ENCODE data around the gene UQCRH.

- no peak for TF ChIP-seq TCF12 (IDR thresholded peaks at IDR 0.05)
- TF ChIP-seq POLR2AphosphoS5 (IDR thresholded peaks at IDR 0.05; ENCODE audit: low read depth, low read length) = no peak
- TF ChIP-seq CTCF (IDR thresholded peaks at IDR 0.05) = no peak
- TF ChIP-seq TEAD4 (IDR thresholded peaks at IDR 0.05; ENCODE audit: borderline replicate concordance, insufficient read depth) = no peak
- no peak for TF ChIP-seq GABPA (IDR thresholded peaks at IDR 0.05; ENCODE audit: low read depth)
- TF ChIP-seq SIN3A (IDR thresholded peaks at IDR 0.05; ENCODE audit: borderline replicate concordance, low read depth, low read length) = no peak
- no peak for TF ChIP-seq RAD21 (IDR thresholded peaks at IDR 0.05; ENCODE audit: low read length)
- no peak for TF ChIP-seq YY1 (IDR thresholded peaks at IDR 0.05; ENCODE audit: low read depth)
- TF ChIP-seq NRF1 (IDR thresholded peaks at IDR 0.05; ENCODE audit: low read depth, low read length) = no peak
- TF ChIP-seq USF2 (IDR thresholded peaks at IDR 0.05; ENCODE audit: borderline replicate concordance, low read depth, low read length) = no peak
- TF ChIP-seq EP300 (IDR thresholded peaks at IDR 0.05; ENCODE audit: borderline replicate concordance in 1 of 2, low read depth in 1 of 2, low read length in 1 of 2) = no peak
- TF ChIP-seq MEF2A (IDR thresholded peaks at IDR 0.05; ENCODE audit: borderline replicate concordance, low read depth) = no peak
- no peak for TF ChIP-seq RCOR1 (IDR thresholded peaks at IDR 0.05; ENCODE audit: low read length)
Observed at GRCh38 chr1:46288485-46289133, 14.9 kb upstream of the UQCRH start.

Measured in SK-N-SH (cell line).